PC-9 (cell line): ENCODE results near the gene TMEM156.

Source experiments
- CTCF ChIP-seq: fragments of 200-600 bp; sonication (generic); conservative IDR thresholded peaks from 2 replicates; pipeline ENCODE4 v1.6.1; 2017; ENCODE audit warnings: mixed run types, antibody characterized with exemption, mild to moderate bottlenecking, moderate library complexity
- EZH2 ChIP-seq: fragments of 200-600 bp; sonication (generic); IDR thresholded peaks from 2 replicates; pipeline ENCODE4 v1.8.0; 2017; ENCODE audit warnings: antibody characterized with exemption, low read depth

- no peak for TF ChIP-seq CTCF
- TF ChIP-seq EZH2 = no peak
Observed at GRCh38 chr4:38935391-38936073, 96.7 kb downstream of the TMEM156 start.
